GM13977 (cell line): ENCODE results near the gene EPC2.
"Not testable (repeated sequence)": the region's sequence is repeated elsewhere in the genome, so short reads cannot be mapped to it uniquely, and the experiment has no call there.

Experiments used
- DNase-seq: peaks from one replicate; pipeline ENCODE4 v3.0.0; 2012; ENCODE audit warnings: low spot score
- in situ Hi-C: fragments of 300-500 bp; cut with MboI; formaldehyde crosslinking; loops from one replicate; pipeline ENCODE4 v1.12.0; 2022; ENCODE audit warnings: low sequenced_read_pairs, low pct_unique_long_range_greater_than_20kb, mixed read lengths, inconsistent platforms; ENCODE audit not compliant: unreplicated experiment
- TF ChIP-seq, protein P1 (sequence below): IDR thresholded peaks from 2 replicates; pipeline ENCODE4 v1.5.1; 2012; ENCODE audit warnings: mild to moderate bottlenecking, control low read depth; ENCODE audit not compliant: insufficient read depth; ENCODE audit errors: extremely low read depth, missing control alignments

EPC2 gene

GRCh38 chr2:148667113-148667836, 22.7 kb downstream of the EPC2 start:
- in situ Hi-C loops = no loop called here
- DNase-seq = no peak
- TF ChIP-seq, protein P1, sequence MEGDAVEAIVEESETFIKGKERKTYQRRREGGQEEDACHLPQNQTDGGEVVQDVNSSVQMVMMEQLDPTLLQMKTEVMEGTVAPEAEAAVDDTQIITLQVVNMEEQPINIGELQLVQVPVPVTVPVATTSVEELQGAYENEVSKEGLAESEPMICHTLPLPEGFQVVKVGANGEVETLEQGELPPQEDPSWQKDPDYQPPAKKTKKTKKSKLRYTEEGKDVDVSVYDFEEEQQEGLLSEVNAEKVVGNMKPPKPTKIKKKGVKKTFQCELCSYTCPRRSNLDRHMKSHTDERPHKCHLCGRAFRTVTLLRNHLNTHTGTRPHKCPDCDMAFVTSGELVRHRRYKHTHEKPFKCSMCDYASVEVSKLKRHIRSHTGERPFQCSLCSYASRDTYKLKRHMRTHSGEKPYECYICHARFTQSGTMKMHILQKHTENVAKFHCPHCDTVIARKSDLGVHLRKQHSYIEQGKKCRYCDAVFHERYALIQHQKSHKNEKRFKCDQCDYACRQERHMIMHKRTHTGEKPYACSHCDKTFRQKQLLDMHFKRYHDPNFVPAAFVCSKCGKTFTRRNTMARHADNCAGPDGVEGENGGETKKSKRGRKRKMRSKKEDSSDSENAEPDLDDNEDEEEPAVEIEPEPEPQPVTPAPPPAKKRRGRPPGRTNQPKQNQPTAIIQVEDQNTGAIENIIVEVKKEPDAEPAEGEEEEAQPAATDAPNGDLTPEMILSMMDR = no peak

GRCh38 chr2:148670773-148671172, 26.2 kb downstream of the EPC2 start:
- in situ Hi-C loops = no loop called here
- DNase-seq = no peak
- TF ChIP-seq, protein P1 = no peak

- DNase-seq = peak; percentile 44
- in situ Hi-C loops = no loop called here
- TF ChIP-seq, protein P1 = peak; percentile 28
These were observed 29.8 kb downstream of the EPC2 start for GRCh38 chr2:148674063-148675020.

DNA sequence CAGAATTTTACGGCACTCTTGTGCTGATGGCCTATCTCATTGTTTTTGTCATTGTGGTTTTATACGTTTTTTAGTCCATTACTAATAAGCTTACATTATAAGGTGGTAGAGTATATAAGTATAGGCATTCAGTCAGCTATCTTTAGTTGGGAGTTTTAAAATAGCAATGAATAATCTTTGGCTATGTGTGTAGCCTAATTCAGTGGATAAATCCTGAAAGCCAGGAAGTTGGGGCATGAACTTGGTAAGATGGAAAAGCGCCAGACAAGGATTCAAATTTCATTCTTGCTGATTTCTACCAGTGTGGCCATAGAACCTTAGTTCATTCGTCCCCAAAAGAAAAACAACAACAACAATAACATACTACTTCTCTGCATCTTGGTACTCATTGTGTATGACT, 31.2 kb downstream of the EPC2 start:
- TF ChIP-seq, protein P1 = no peak
- in situ Hi-C loops = no loop called here
- no peak for DNase-seq

- in situ Hi-C loops = not testable (repeated sequence)
These were observed 34.0 kb downstream of the EPC2 start for GRCh38 chr2:148678302-148679179.

GRCh38 chr2:148680462-148680861, 35.9 kb downstream of the EPC2 start:
- no peak for DNase-seq
- TF ChIP-seq, protein P1 = no peak
- in situ Hi-C loops = no loop called here

More at GRCh38 chr2:148678302-148679179, 34.0 kb downstream of the EPC2 start:
- not testable (repeated sequence) for DNase-seq
